H1 (cell line): ENCODE results near the gene AIG1. TPM values are rescaled to one million over a fixed set of nuclear protein-coding genes. Genes with fewer than 3 reads are reported as not detected.

Experiments
- MAX ChIP-seq: IDR thresholded peaks from 2 replicates; pipeline ENCODE4 v1.6.1; 2012; ENCODE audit warnings: inconsistent platforms
- polyA plus RNA-seq, 7 experiments: library from polyadenylated mRNA; depleted of rRNA in 3 of 7; stranded (reverse) in 5 of 7; unstranded in 2 of 7; fragments of >200 nt in 5 of 7; fragments of 200-250 nt in 2 of 7; gene quantifications; 1 replicate in 5 of 7; 2 replicates in 1 of 7; 4 replicates in 1 of 7; pipeline versions ENCODE4 v1.2.1 to v1.2.3, GENCODE V29; 2011 to 2013; ENCODE audit warnings: missing spikeins in 2 of 7, mixed read lengths in 2 of 7
- total RNA-seq: library from RNA; stranded (reverse); fragmentation: NEBNext Ultra II Directional; extraction: Animal tissue kit (Norgen Biotek cat#: 25700); gene quantifications from 2 replicates; pipeline ENCODE4 v1.2.1, GENCODE V29; 2021

AIG1 gene
- total and polyA plus RNA-seq, 2 of the 8 experiments (the other 6 are each of a cell fraction or from before 2014, with no cell fraction given) = 56.6 to 58.4 TPM

- no peak for TF ChIP-seq MAX
- TF ChIP-seq, all 59 proteins: peak for 0
Observed at GRCh38 chr6:143109196-143109595, 48.5 kb downstream of the AIG1 start (continued).
